HEK293 (cell line): ENCODE data around the gene TSR1.

Experiments used
- CTCF ChIA-PET: fragments of 350-600 bp; formaldehyde crosslinking; extraction: SDS; loops from one replicate; lab custom pipeline; 2021; ENCODE audit warnings: antibody characterized with exemption; lab: Yijun Ruan, JAX
- POLR2A ChIA-PET: fragments of 300-600 bp; formaldehyde crosslinking; extraction: SDS; loops from one replicate; lab custom pipeline; 2020; ENCODE audit warnings: antibody characterized with exemption, inconsistent platforms; lab: Yijun Ruan, JAX
- H3K27ac ChIP-seq: fragments of 200-500 bp; sonication (Bioruptor generic); 2 replicates; pipeline ENCODE4 v1.5.1; 2014; ENCODE audit warnings: low read depth, low read length, control low read depth, inconsistent platforms; ENCODE audit errors: extremely low read depth
- H3K36me3 ChIP-seq, 2 experiments: fragments of 200-500 bp in 1 of 2; sonication (Bioruptor generic) in 1 of 2; 1 replicate in 1 of 2; 2 replicates in 1 of 2; pipeline ENCODE4 v1.5.1; 2014 to 2017; ENCODE audit warnings: inconsistent platforms in 2 of 2, low read length in 2 of 2; ENCODE audit not compliant: control insufficient read depth in 2 of 2, insufficient read depth in 1 of 2
- H3K4me1 ChIP-seq: fragments of 200-500 bp; sonication (Bioruptor generic); 2 replicates; pipeline ENCODE4 v1.5.1; 2014; ENCODE audit warnings: mild to moderate bottlenecking, low read length, inconsistent platforms; ENCODE audit not compliant: control insufficient read depth, insufficient read depth
- H3K4me3 ChIP-seq: 2 replicates; pipeline ENCODE4 v1.5.1; 2011; ENCODE audit warnings: low read depth, mild to moderate bottlenecking, control low read depth, low read length, moderate library complexity
- H3K9me3 ChIP-seq: fragments of 200-500 bp; sonication (Bioruptor generic); 2 replicates; pipeline ENCODE4 v1.5.1; 2014; ENCODE audit warnings: low read depth, low read length, inconsistent platforms; ENCODE audit not compliant: control insufficient read depth, insufficient read depth
- CTCF ChIP-seq: fragments of 450-650 bp; formaldehyde crosslinking; IDR thresholded peaks from 2 replicates; pipeline ENCODE4 v1.5.1; 2016; ENCODE audit warnings: missing biosample characterization, missing genetic modification characterization
- GLI2 ChIP-seq: fragments of 450-650 bp; formaldehyde crosslinking; IDR thresholded peaks from 2 replicates; pipeline ENCODE4; 2017; ENCODE audit warnings: missing biosample characterization, missing genetic modification characterization, low read depth, borderline replicate concordance
- KLF17 ChIP-seq: fragments of 450-650 bp; formaldehyde crosslinking; IDR thresholded peaks from 2 replicates; pipeline ENCODE4 v1.5.1; 2016; ENCODE audit warnings: missing biosample characterization, missing genetic modification characterization
- OSR2 ChIP-seq: fragments of 450-650 bp; formaldehyde crosslinking; IDR thresholded peaks from 2 replicates; pipeline ENCODE4 v1.5.1; 2016; ENCODE audit warnings: missing biosample characterization, missing genetic modification characterization
- PBX3 ChIP-seq: sonication (generic); formaldehyde crosslinking; IDR thresholded peaks from 2 replicates; pipeline ENCODE4 v1.8.1; 2022; ENCODE audit warnings: mild to moderate bottlenecking, moderate library complexity, missing genetic modification reagents
- REPIN1 ChIP-seq: fragments of 450-650 bp; formaldehyde crosslinking; IDR thresholded peaks from 2 replicates; pipeline ENCODE4 v1.5.1; 2017; ENCODE audit warnings: missing biosample characterization, missing genetic modification characterization, low read depth
- TSHZ1 ChIP-seq: fragments of 450-650 bp; formaldehyde crosslinking; IDR thresholded peaks from 2 replicates; pipeline ENCODE4 v1.5.1; 2016; ENCODE audit warnings: missing biosample characterization, missing genetic modification characterization, borderline replicate concordance
- ZIC2 ChIP-seq: fragments of 450-650 bp; formaldehyde crosslinking; IDR thresholded peaks from 2 replicates; pipeline ENCODE4 v1.5.1; 2016; ENCODE audit warnings: missing biosample characterization, missing genetic modification characterization
- ZNF10 ChIP-seq: fragments of 450-650 bp; formaldehyde crosslinking; IDR thresholded peaks from 2 replicates; pipeline ENCODE4 v1.5.1; 2017; ENCODE audit warnings: missing biosample characterization, missing genetic modification characterization
- ZNF133 ChIP-seq: fragments of 450-650 bp; formaldehyde crosslinking; IDR thresholded peaks from 2 replicates; pipeline ENCODE4 v1.5.1; 2016; ENCODE audit warnings: missing biosample characterization, missing genetic modification characterization
- ZNF140 ChIP-seq: fragments of 450-650 bp; formaldehyde crosslinking; IDR thresholded peaks from 2 replicates; pipeline ENCODE4 v1.5.1; 2016; ENCODE audit warnings: missing biosample characterization, missing genetic modification characterization
- ZNF202 ChIP-seq: fragments of 450-650 bp; formaldehyde crosslinking; IDR thresholded peaks from 2 replicates; pipeline ENCODE4 v1.5.1; 2016; ENCODE audit warnings: missing biosample characterization, missing genetic modification characterization, borderline replicate concordance
- ZNF223 ChIP-seq: fragments of 450-650 bp; formaldehyde crosslinking; IDR thresholded peaks from 2 replicates; pipeline ENCODE4 v1.5.1; 2016; ENCODE audit warnings: missing biosample characterization, missing genetic modification characterization
- ZNF398 ChIP-seq: fragments of 450-650 bp; formaldehyde crosslinking; IDR thresholded peaks from 2 replicates; pipeline ENCODE4 v1.5.1; 2017; ENCODE audit warnings: missing biosample characterization, missing genetic modification characterization
- ZNF548 ChIP-seq: fragments of 450-650 bp; formaldehyde crosslinking; IDR thresholded peaks from 2 replicates; pipeline ENCODE4 v1.5.1; 2016; ENCODE audit warnings: missing biosample characterization, missing genetic modification characterization
- ZNF560 ChIP-seq: fragments of 450-650 bp; formaldehyde crosslinking; IDR thresholded peaks from 2 replicates; pipeline ENCODE4 v1.5.1; 2017; ENCODE audit warnings: missing biosample characterization, missing genetic modification characterization, borderline replicate concordance
- ZNF561 ChIP-seq: fragments of 450-650 bp; IDR thresholded peaks from 2 replicates; pipeline ENCODE4 v1.5.1; 2018; ENCODE audit warnings: missing biosample characterization, missing genetic modification characterization, borderline replicate concordance
- ZNF600 ChIP-seq: fragments of 450-650 bp; formaldehyde crosslinking; IDR thresholded peaks from 2 replicates; pipeline ENCODE4 v1.5.1; 2016; ENCODE audit warnings: missing biosample characterization, missing genetic modification characterization
- ZNF677 ChIP-seq: fragments of 450-650 bp; IDR thresholded peaks from 2 replicates; pipeline ENCODE4 v1.5.0; 2018; ENCODE audit warnings: missing biosample characterization, mild to moderate bottlenecking, missing genetic modification characterization, moderate library complexity
- ZNF701 ChIP-seq: fragments of 450-650 bp; formaldehyde crosslinking; IDR thresholded peaks from 2 replicates; pipeline ENCODE4 v1.5.1; 2016; ENCODE audit warnings: missing biosample characterization, missing genetic modification characterization
- ZNF704 ChIP-seq: fragments of 450-650 bp; formaldehyde crosslinking; IDR thresholded peaks from 2 replicates; pipeline ENCODE4 v1.5.1; 2016; ENCODE audit warnings: missing biosample characterization, missing genetic modification characterization
- ZNF776 ChIP-seq: fragments of 450-650 bp; formaldehyde crosslinking; IDR thresholded peaks from 2 replicates; pipeline ENCODE4 v1.5.0; 2017; ENCODE audit warnings: missing biosample characterization, missing genetic modification characterization, borderline replicate concordance
- ZNF837 ChIP-seq: fragments of 450-650 bp; formaldehyde crosslinking; IDR thresholded peaks from 2 replicates; pipeline ENCODE4 v1.5.1; 2016; ENCODE audit warnings: missing biosample characterization, missing genetic modification characterization
- ZSCAN16 ChIP-seq: fragments of 450-650 bp; formaldehyde crosslinking; IDR thresholded peaks from 2 replicates; pipeline ENCODE4 v1.5.1; 2016; ENCODE audit warnings: missing biosample characterization, missing genetic modification characterization
- ZSCAN5A ChIP-seq: fragments of 450-650 bp; formaldehyde crosslinking; IDR thresholded peaks from 2 replicates; pipeline ENCODE4 v1.5.1; 2016; ENCODE audit warnings: missing biosample characterization, missing genetic modification characterization

Gene TSR1

GRCh38 chr17:2336215-2336851 is at the start of gene TSR1:
Gene TSR1, minus strand, starts transcription at chr17:2336457. Its CDS starts 30 bp downstream, at chr17:2336427.
- ChIA-PET CTCF (interaction anchor here (0.5 to 10.9 kb wide), 12 partner anchors 12 to 450 kb away, joined by 3 to 110 read pairs (median 4); no protein-coding TSS in a partner anchor), POLR2A (interaction anchor here (0.5 to 4.0 kb wide), 23 partner anchors 8 to 207 kb away, joined by 3 to 49 read pairs (median 5); partner anchors contain the start of genes SMG6 and SRR)
- Histone ChIP-seq H3K36me3 (peaks cover 41 to 44% of the 10 kb centered on the region in 2 experiments), H3K9me3 (no peaks in the 10 kb centered on the region), H3K27ac (peak within 1 kb of the TSS; percentile 88), H3K4me1 (peaks cover 14% of the 10 kb centered on the region), H3K4me3 (peak within 1 kb of the TSS; percentile 56)
- peak; percentile 83; the same call in 1 of the 2 replicates for TF ChIP-seq ZNF600 (tag by site-specific recombination)
- no peak for TF ChIP-seq ZSCAN16
- no peak for TF ChIP-seq ZNF677
- peak; percentile 47; the same call in 1 of the 2 replicates for TF ChIP-seq ZIC2 (tag by site-specific recombination)
- TF ChIP-seq CTCF (tag by site-specific recombination) = peak; percentile 77
- TF ChIP-seq ZNF202 = no peak
- TF ChIP-seq GLI2 (tag by site-specific recombination) = no peak
- no peak for TF ChIP-seq ZNF133 (tag by site-specific recombination)
- peak; percentile 60; the same call in 1 of the 2 replicates for TF ChIP-seq PBX3
- no peak; the same call in 1 of the 2 replicates for TF ChIP-seq KLF17 (tag by site-specific recombination)
- no peak for TF ChIP-seq ZNF398 (tag by site-specific recombination)
- no peak for TF ChIP-seq ZNF223 (tag by site-specific recombination)
- no peak for TF ChIP-seq ZNF776 (tag by site-specific recombination)
- no peak for TF ChIP-seq ZNF548 (tag by site-specific recombination)
- no peak for TF ChIP-seq ZNF837 (tag by site-specific recombination)
- TF ChIP-seq ZNF704 = no peak
- TF ChIP-seq ZNF140 (tag by site-specific recombination) = no peak
- no peak for TF ChIP-seq ZSCAN5A (tag by site-specific recombination)
- TF ChIP-seq ZNF560 (tag by site-specific recombination) = no peak
- no peak for TF ChIP-seq ZNF10 (tag by site-specific recombination)
- TF ChIP-seq ZNF561 (tag by site-specific recombination) = 0 out of 2 replicates have a peak, but pooled peaks have one; percentile 29
- TF ChIP-seq REPIN1 (tag by site-specific recombination) = 0 out of 2 replicates have a peak, but pooled peaks have one; percentile 9
- TF ChIP-seq TSHZ1 (tag by site-specific recombination) = peak; percentile 10; the same call in 1 of the 2 replicates
- no peak for TF ChIP-seq ZNF701 (tag by site-specific recombination)
- no peak for TF ChIP-seq OSR2 (tag by site-specific recombination)
